K562 (cell line): ENCODE results near the gene ZNF8. TPM values are rescaled to one million over a fixed set of nuclear protein-coding genes. Genes with fewer than 3 reads are reported as not detected.
A peak's percentile ranks its signal among the peaks of the same experiment; 100 is the strongest.

Experiments used
- ADNP ChIP-seq: fragments of 200-800 bp; sonication (Bioruptor generic); IDR thresholded peaks from 2 replicates; pipeline ENCODE4 v1.6.1; 2016; ENCODE audit warnings: missing genetic modification characterization, missing compliant biosample characterization
- ASH1L ChIP-seq: fragments of 450-650 bp; IDR thresholded peaks from 2 replicates; pipeline ENCODE4 v1.6.1; 2018; ENCODE audit warnings: borderline replicate concordance, mild to moderate bottlenecking, low read depth; ENCODE audit not compliant: partially characterized antibody
- CEBPG ChIP-seq, 3 experiments: fragments of 200-800 bp in 1 of 3; sonication (Bioruptor generic) in 1 of 3; sonication (generic) in 1 of 3; formaldehyde crosslinking in 1 of 3; IDR thresholded peaks in 2 of 3; conservative IDR thresholded peaks in 1 of 3; 2 replicates each; pipeline versions ENCODE4 v1.6.1 to v1.8.0; 2016 to 2022; ENCODE audit warnings: missing compliant biosample characterization in 2 of 3, missing genetic modification characterization in 2 of 3, mild to moderate bottlenecking in 1 of 3, missing genetic modification reagents in 1 of 3
- CHD1 ChIP-seq: fragments of 200-600 bp; sonication (generic); IDR thresholded peaks from one replicate; pipeline ENCODE4 v1.6.1; 2012; ENCODE audit warnings: mild to moderate bottlenecking, moderate library complexity, low read length, inconsistent platforms
- ELF1 ChIP-seq: fragments of 200-800 bp; sonication (Bioruptor generic); IDR thresholded peaks from 2 replicates; pipeline ENCODE4 v1.6.1; 2016; ENCODE audit warnings: missing genetic modification characterization, missing compliant biosample characterization
- ETS2 ChIP-seq: IDR thresholded peaks from 2 replicates; pipeline ENCODE4 v1.6.1; 2016; ENCODE audit warnings: borderline replicate concordance, missing genetic modification characterization, mild to moderate bottlenecking, moderate library complexity, missing compliant biosample characterization; ENCODE audit not compliant: poor library complexity, severe bottlenecking
- GABPA ChIP-seq: fragments of 200-800 bp; sonication (Bioruptor generic); conservative IDR thresholded peaks from 2 replicates; pipeline ENCODE4 v1.6.1; 2016; ENCODE audit warnings: low read depth, missing genetic modification characterization, missing compliant biosample characterization
- MAFK ChIP-seq: IDR thresholded peaks from 2 replicates; pipeline ENCODE4 v1.6.1; 2011; ENCODE audit warnings: low read length, improper control_type of control experiment
- NCOA2 ChIP-seq, 2 experiments: fragments of 450-650 bp; IDR thresholded peaks; 2 replicates each; pipeline ENCODE4 v1.6.1; 2018; ENCODE audit warnings: mild to moderate bottlenecking in 2 of 2, moderate library complexity in 1 of 2; ENCODE audit not compliant: partially characterized antibody in 2 of 2
- POLR2A ChIP-seq: fragments of 450-650 bp; conservative IDR thresholded peaks from 2 replicates; pipeline ENCODE4 v1.6.1; 2016
- POLR2AphosphoS5 ChIP-seq: IDR thresholded peaks from 2 replicates; pipeline ENCODE4 v1.6.1; 2011; ENCODE audit warnings: mild to moderate bottlenecking, low read depth, low read length, moderate library complexity; ENCODE audit not compliant: control insufficient read depth, insufficient read depth
- PRPF4 ChIP-seq: fragments of 200-400 bp; formaldehyde crosslinking; IDR thresholded peaks from one replicate; pipeline ENCODE4 v1.6.1; 2017; ENCODE audit warnings: low read length, low read depth, mild to moderate bottlenecking; ENCODE audit not compliant: insufficient read depth, poor library complexity, severe bottlenecking
- RUNX1 ChIP-seq: sonication (generic); IDR thresholded peaks from 2 replicates; pipeline ENCODE4 v1.6.1; 2016; ENCODE audit warnings: antibody characterized with exemption, low read depth
- SIRT6 ChIP-seq: IDR thresholded peaks from one replicate; pipeline ENCODE4 v1.6.1; 2012; ENCODE audit warnings: low read depth, mild to moderate bottlenecking, control low read depth, inconsistent platforms, low read length, moderate library complexity
- SMARCA4 ChIP-seq: fragments of 450-650 bp; IDR thresholded peaks from 2 replicates; pipeline ENCODE4 v1.6.1; 2016
- ZNF23 ChIP-seq: fragments of 250-450 bp; sonication (Bioruptor Pico); IDR thresholded peaks from 2 replicates; pipeline ENCODE4 v1.4.0; 2020; ENCODE audit warnings: mild to moderate bottlenecking
- ZNF668 ChIP-seq: fragments of 250-450 bp; sonication (Bioruptor Pico); IDR thresholded peaks from 2 replicates; pipeline ENCODE4 v1.8.0; 2022; ENCODE audit warnings: mild to moderate bottlenecking, inconsistent platforms
- polyA plus RNA-seq, 8 experiments: library from polyadenylated mRNA; depleted of rRNA in 4 of 8; stranded (reverse) in 5 of 8; unstranded in 3 of 8; fragments of >200 nt; fragmentation: Nextera tagmentation in 2 of 8; fragmentation: Illumina TruSeq in 1 of 8; extraction: Ambion mirVana in 2 of 8; extraction: Trizol in 1 of 8; gene quantifications; 2 replicates each; pipeline versions ENCODE4 v1.2.1 to v1.2.3, GENCODE V29; 2011 to 2014; ENCODE audit warnings: inconsistent platforms in 1 of 8, missing spikeins in 1 of 8
- total RNA-seq, 7 experiments: library from RNA; depleted of rRNA in 6 of 7; stranded (reverse); fragments of >200 nt in 6 of 7; fragmentation: Illumina TruSeq in 2 of 7; extraction: Trizol in 2 of 7; gene quantifications; 2 replicates each; pipeline versions ENCODE4 v1.2.1 to v1.2.3, GENCODE V29; 2011 to 2021; ENCODE audit warnings: low replicate concordance in 1 of 7
- TF ChIP-seq, protein P1 (sequence below): fragments of 450-650 bp; conservative IDR thresholded peaks from 2 replicates; pipeline ENCODE4 v1.6.1; 2016; ENCODE audit warnings: missing genetic modification characterization, low read depth, mild to moderate bottlenecking, control low read depth, missing compliant biosample characterization
- TF ChIP-seq, protein P2 (sequence below): sonication (generic); formaldehyde crosslinking; IDR thresholded peaks from 2 replicates; pipeline ENCODE4 v1.8.1; 2023; ENCODE audit warnings: mild to moderate bottlenecking, missing genetic modification reagents, moderate library complexity
- TF ChIP-seq, protein P3 (sequence below): fragments of 450-650 bp; IDR thresholded peaks from 2 replicates; pipeline ENCODE4 v1.6.1; 2016; ENCODE audit warnings: mild to moderate bottlenecking

The ZNF8 gene
- total and polyA plus RNA-seq, 9 of the 15 experiments (the other 6 are each of a cell fraction or from before 2014, with no cell fraction given): 0.71 to 7.7 (median 4.7) TPM

DNA sequence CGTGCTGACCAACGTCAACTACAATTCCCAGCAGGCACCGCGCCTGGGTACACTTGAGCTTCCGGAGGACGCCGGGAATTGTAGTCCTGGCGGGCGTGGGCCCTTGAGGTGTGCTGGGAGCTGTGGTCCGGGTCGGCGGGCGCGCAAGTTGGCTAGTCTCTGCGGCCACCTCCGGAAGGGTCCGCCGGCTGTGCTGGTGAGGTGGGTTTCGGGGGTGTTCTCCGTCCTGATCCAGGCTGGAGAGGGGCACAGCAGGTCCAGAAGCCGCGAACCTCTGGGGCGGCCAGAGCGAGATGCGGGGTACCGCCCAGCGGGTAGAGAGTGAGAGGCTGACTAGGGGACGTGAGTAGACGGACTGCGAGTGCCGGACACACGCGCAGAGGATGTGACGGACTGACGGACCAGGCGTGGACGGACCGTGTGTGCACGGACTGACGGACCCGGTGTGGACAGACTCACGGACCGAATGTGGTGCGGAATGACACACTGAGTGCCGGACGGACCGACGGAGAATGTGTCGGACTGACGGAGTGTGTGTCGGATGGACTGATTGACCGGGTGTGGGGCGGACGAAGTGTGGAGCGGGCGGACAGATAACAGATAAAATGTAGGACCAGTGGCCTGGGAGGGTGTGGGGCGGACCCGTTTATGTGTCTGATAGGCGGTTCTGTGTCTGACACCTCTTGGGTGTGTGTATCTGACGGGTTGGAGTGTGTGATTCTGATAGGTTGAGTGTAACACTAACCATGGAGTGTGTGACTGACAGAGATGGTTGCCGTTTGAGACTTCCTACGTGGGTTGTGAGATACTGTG lies 48.4 kb downstream of the ZNF8 start, which contains the start of gene ZSCAN22 (continued):
- TF ChIP-seq PRPF4 (no peak), CEBPG (CRISPR knock-in tag; IDR thresholded peaks at IDR 0.05) (no peak), CEBPG (tag; conservative IDR thresholded peaks at IDR 0.05 in 1 of 2, IDR thresholded peaks at IDR 0.05 in 1 of 2) (no peak), ADNP (tag) (no peak), MAFK (no peak), POLR2AphosphoS5 (no peak), ZNF668 (no peak), ELF1 (peak; percentile 84), SMARCA4 (peak; percentile 63; the same call in 1 of the 2 replicates), ASH1L (peak; percentile 36), ZNF23 (CRISPR knock-in tag) (no peak), SIRT6 (no peak), POLR2A (peak; percentile 96), ETS2 (peak; percentile 12), CHD1 (no peak), RUNX1 (peak; percentile 52; the same call in 1 of the 2 replicates), NCOA2 (IDR thresholded peaks at IDR 0.05; ENCODE audit: partially characterized antibody in 2 of 2) (no peak), GABPA (tag) (peak; percentile 98)
- TF ChIP-seq, protein P1, sequence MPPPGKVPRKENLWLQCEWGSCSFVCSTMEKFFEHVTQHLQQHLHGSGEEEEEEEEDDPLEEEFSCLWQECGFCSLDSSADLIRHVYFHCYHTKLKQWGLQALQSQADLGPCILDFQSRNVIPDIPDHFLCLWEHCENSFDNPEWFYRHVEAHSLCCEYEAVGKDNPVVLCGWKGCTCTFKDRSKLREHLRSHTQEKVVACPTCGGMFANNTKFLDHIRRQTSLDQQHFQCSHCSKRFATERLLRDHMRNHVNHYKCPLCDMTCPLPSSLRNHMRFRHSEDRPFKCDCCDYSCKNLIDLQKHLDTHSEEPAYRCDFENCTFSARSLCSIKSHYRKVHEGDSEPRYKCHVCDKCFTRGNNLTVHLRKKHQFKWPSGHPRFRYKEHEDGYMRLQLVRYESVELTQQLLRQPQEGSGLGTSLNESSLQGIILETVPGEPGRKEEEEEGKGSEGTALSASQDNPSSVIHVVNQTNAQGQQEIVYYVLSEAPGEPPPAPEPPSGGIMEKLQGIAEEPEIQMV: 0 out of 2 replicates have a peak, but pooled peaks have one; percentile 22
- TF ChIP-seq, protein P2, sequence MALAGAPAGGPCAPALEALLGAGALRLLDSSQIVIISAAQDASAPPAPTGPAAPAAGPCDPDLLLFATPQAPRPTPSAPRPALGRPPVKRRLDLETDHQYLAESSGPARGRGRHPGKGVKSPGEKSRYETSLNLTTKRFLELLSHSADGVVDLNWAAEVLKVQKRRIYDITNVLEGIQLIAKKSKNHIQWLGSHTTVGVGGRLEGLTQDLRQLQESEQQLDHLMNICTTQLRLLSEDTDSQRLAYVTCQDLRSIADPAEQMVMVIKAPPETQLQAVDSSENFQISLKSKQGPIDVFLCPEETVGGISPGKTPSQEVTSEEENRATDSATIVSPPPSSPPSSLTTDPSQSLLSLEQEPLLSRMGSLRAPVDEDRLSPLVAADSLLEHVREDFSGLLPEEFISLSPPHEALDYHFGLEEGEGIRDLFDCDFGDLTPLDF (CRISPR knock-in tag): peak; percentile 89
- TF ChIP-seq, protein P3, sequence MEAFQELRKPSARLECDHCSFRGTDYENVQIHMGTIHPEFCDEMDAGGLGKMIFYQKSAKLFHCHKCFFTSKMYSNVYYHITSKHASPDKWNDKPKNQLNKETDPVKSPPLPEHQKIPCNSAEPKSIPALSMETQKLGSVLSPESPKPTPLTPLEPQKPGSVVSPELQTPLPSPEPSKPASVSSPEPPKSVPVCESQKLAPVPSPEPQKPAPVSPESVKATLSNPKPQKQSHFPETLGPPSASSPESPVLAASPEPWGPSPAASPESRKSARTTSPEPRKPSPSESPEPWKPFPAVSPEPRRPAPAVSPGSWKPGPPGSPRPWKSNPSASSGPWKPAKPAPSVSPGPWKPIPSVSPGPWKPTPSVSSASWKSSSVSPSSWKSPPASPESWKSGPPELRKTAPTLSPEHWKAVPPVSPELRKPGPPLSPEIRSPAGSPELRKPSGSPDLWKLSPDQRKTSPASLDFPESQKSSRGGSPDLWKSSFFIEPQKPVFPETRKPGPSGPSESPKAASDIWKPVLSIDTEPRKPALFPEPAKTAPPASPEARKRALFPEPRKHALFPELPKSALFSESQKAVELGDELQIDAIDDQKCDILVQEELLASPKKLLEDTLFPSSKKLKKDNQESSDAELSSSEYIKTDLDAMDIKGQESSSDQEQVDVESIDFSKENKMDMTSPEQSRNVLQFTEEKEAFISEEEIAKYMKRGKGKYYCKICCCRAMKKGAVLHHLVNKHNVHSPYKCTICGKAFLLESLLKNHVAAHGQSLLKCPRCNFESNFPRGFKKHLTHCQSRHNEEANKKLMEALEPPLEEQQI: no peak
